ENCODE data around the gene FBXO27.

DNA sequence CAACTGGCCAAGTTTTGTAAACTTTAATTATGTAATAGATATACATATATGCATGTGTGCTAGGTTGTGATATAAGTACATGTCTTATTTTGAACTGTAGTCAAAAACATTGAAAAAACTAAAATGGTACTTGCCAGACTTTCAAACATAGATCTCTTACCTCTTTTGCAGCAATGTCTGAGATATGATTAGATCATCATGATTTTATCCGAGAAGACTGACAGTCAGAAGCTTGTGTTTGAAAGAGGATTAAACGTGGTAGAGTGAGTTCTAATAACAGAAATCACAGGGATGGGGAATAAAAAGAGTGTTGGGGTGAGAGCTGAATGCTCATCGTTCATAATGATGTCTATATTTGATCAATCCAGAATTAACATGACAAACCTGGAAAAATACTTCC is 33.6 kb upstream of the FBXO27 start:
- TF ChIP-seq EZH2 (optimal IDR thresholded peaks at IDR 0.05; ENCODE audit: low read depth, low read length) (no peak), EZH2phosphoT487 (IDR thresholded peaks at IDR 0.05; ENCODE audit: low read length) (no peak)
- TF ChIP-seq, protein P1, sequence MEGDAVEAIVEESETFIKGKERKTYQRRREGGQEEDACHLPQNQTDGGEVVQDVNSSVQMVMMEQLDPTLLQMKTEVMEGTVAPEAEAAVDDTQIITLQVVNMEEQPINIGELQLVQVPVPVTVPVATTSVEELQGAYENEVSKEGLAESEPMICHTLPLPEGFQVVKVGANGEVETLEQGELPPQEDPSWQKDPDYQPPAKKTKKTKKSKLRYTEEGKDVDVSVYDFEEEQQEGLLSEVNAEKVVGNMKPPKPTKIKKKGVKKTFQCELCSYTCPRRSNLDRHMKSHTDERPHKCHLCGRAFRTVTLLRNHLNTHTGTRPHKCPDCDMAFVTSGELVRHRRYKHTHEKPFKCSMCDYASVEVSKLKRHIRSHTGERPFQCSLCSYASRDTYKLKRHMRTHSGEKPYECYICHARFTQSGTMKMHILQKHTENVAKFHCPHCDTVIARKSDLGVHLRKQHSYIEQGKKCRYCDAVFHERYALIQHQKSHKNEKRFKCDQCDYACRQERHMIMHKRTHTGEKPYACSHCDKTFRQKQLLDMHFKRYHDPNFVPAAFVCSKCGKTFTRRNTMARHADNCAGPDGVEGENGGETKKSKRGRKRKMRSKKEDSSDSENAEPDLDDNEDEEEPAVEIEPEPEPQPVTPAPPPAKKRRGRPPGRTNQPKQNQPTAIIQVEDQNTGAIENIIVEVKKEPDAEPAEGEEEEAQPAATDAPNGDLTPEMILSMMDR (IDR thresholded peaks at IDR 0.05; ENCODE audit: low read length): no peak

Measured in MM.1S (cell line).